Measurements from ENCODE around the gene ATP2B2.

Gene ATP2B2

DNA sequence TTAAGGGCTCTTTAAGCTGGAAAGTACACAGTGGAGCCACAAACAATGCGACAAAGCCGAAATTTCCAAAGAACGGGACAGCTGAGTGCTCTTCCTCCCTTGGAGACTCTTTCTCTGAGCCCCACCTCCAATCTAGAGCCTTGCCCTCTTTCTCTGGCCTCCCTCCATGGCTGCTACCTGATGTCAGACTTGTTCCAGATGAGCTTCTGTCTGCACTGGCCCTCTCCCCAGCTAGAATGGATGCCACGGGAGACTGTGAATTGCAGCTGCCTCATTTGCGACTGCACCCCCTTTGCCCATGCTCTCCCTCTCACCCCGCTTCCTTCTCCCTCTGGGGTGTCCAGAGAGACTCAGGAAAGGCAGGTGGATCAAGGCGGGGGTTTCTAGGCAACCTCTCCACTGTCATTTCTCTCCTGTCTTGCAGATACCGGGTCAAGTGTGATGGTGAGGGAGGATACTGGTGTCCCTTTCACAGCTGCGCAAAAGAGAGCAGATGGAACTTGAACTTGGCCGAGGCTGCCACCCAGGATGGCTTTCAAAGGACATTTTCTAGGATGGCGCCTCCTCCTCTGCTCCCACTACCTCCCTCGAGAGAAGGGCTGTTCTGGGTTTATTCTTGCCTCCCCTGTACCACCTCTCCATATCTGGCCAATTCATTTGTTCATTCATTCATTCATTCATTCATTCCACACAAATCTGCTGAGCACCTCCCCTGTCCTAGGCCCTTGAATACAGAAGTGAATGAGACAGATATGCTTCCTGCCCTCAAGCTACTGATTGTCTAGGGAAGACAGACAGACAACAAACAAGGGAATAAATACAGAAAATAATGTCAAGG is 12.8 kb downstream of the ATP2B2 start:
- in situ Hi-C loops (cut with MboI; ENCODE audit: low pct_unique_long_range_greater_than_20kb, low sequenced_read_pairs, unreplicated experiment): no loop called here
- no peak for DNase-seq (ENCODE audit: low spot score)
- TF ChIP-seq, protein P1, sequence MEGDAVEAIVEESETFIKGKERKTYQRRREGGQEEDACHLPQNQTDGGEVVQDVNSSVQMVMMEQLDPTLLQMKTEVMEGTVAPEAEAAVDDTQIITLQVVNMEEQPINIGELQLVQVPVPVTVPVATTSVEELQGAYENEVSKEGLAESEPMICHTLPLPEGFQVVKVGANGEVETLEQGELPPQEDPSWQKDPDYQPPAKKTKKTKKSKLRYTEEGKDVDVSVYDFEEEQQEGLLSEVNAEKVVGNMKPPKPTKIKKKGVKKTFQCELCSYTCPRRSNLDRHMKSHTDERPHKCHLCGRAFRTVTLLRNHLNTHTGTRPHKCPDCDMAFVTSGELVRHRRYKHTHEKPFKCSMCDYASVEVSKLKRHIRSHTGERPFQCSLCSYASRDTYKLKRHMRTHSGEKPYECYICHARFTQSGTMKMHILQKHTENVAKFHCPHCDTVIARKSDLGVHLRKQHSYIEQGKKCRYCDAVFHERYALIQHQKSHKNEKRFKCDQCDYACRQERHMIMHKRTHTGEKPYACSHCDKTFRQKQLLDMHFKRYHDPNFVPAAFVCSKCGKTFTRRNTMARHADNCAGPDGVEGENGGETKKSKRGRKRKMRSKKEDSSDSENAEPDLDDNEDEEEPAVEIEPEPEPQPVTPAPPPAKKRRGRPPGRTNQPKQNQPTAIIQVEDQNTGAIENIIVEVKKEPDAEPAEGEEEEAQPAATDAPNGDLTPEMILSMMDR (IDR thresholded peaks at IDR 0.05; ENCODE audit: extremely low read depth, insufficient read depth, missing control alignments): no peak

DNA sequence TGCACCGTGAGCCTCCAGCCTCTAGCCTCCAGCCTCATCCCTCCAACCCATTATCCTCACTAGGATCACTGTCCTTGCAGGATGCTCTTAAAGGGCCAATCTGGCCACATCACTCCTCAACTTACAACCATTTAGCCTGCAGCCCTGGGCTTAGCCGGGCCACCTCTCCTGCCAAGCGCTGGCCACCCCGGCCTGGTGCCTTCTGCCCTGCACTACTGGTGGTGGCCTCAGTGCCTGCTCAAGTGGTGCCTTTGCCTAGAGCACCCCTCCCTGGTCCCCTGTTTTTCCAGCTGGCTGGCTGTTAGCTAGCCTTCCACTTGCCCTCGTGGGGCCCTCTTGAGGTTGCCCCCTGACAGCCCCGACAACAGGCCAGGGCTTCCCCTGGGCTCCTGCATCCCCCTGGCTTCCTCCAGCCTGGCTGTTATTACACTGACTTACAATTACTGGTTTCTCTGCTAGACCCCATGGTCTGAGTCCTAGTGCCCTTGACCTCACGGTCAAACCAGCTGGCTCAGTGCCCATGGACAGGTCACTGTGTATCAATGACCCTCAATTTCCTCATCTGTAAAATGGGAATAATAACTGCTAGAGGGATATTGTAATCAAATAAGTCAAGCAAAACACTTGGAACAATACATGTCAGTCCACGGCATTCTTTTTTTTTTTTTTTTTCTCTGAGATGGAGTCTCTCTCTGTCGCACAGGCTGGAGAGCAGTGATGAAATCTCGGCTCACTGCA is 15.5 kb downstream of the ATP2B2 start:
- in situ Hi-C loops (cut with MboI; ENCODE audit: low pct_unique_long_range_greater_than_20kb, low sequenced_read_pairs, unreplicated experiment): no loop called here
- TF ChIP-seq, protein P1 (IDR thresholded peaks at IDR 0.05; ENCODE audit: extremely low read depth, insufficient read depth, missing control alignments): no peak
- DNase-seq (ENCODE audit: low spot score): no peak

DNA sequence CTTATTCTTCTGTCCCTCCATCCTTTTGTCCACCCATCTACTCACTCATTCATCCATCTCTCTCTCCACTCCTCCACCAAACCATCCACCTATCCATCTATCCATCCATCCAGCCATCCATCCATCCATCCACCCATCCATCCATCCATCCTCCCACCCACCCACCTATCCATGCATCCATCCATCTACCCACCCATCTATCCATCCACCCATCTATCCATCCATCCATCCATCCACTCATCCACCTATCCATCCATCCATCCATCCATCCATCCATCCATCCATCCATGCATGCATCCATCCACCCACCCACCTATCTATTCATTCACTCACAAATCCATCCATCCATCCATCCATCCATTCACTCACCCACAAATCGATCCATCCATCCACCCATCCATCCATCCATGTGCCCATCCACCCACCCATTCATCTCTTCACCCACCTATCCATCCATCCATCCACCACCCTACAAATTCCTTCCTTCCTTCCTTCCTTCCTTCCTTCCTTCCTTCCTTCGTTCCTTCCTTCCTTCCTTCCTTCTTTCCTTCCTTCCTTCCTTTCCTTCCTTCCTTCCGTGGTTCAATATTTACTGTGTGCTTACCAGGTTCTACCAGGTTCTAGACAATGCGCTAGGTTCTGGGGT is 17.3 kb downstream of the ATP2B2 start:
- in situ Hi-C loops (cut with MboI; ENCODE audit: low pct_unique_long_range_greater_than_20kb, low sequenced_read_pairs, unreplicated experiment): no loop called here

DNA sequence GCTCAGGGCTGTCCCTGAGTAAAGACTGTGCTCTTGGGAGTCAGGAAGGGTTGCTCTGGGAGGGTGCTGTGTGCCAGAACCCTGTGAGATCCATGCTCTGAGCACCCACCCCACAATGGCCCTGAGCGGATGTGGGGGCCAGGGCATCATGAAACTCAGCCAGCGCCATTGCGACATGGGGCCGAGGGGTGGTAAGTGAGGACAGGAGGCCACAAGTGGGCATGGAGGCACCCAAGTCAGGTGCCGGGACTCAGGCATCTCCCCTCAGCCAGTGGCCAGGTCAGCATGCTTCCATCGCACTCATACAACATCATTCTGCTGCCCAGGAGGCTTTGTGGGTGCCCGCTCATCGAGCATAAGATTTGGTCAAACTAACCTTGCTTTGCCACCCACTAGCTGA is 19.6 kb downstream of the ATP2B2 start:
- in situ Hi-C loops (cut with MboI; ENCODE audit: low pct_unique_long_range_greater_than_20kb, low sequenced_read_pairs, unreplicated experiment): no loop called here
- no peak for DNase-seq (ENCODE audit: low spot score)
- TF ChIP-seq, protein P1 (IDR thresholded peaks at IDR 0.05; ENCODE audit: extremely low read depth, insufficient read depth, missing control alignments): no peak

More for the DNA sequence above, 17.3 kb downstream of the ATP2B2 start:
- no peak for DNase-seq (ENCODE audit: low spot score)
- TF ChIP-seq, protein P1 (IDR thresholded peaks at IDR 0.05; ENCODE audit: extremely low read depth, insufficient read depth, missing control alignments): no peak

DNA sequence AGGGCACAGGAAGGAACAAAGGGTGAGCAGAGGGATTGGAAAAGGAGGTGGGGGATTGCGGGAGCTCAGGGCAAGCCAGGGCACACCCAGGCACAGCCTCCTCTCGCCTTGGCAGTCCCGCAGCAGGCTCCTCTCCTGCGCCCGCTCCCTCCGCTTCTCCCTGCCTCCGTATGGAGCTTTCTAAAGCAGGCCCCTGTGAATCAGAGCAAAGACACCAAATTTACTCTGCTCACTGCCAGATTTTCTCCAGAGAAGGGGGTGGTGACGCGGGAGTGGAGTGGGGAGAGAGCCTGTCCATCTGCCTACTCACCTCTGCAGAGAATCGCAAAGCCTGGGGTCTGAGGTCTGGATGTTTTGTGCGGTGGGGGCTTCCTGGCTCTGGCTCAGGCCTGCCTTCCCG is 20.0 kb downstream of the ATP2B2 start:
- no peak for DNase-seq (ENCODE audit: low spot score)
- in situ Hi-C loops (cut with MboI; ENCODE audit: low pct_unique_long_range_greater_than_20kb, low sequenced_read_pairs, unreplicated experiment): no loop called here
- TF ChIP-seq, protein P1 (IDR thresholded peaks at IDR 0.05; ENCODE audit: extremely low read depth, insufficient read depth, missing control alignments): no peak

DNA sequence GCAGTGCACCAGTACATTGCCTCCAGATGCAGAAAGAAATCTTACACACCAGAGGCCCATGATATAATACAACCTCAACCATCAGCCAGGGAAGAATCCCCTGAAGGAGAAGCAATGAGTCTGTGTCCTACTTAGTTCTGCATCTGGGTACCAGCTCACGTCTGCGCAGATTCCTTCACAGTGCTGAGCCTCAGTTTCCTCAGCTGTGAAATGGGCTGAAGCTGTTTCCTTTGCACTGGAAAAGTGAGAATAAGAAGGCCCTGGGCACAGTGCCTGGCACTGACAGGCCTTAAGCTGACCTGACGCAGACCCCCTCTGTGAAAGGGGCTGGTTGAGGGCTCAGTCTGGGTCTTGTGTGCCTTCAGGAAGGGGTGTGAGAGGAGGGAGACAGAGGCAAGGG is 20.7 kb downstream of the ATP2B2 start:
- TF ChIP-seq, protein P1 (IDR thresholded peaks at IDR 0.05; ENCODE audit: extremely low read depth, insufficient read depth, missing control alignments): no peak
- in situ Hi-C loops (cut with MboI; ENCODE audit: low pct_unique_long_range_greater_than_20kb, low sequenced_read_pairs, unreplicated experiment): no loop called here
- no peak for DNase-seq (ENCODE audit: low spot score)

Measured in GM13977 (cell line).